PC-3 (cell line): ENCODE data around the gene CSNK2A2. TPM values are rescaled to one million over a fixed set of nuclear protein-coding genes. Genes with fewer than 3 reads are reported as not detected.

Experiments used
- ATAC-seq: fragments of 200-7000 bp; cut with Tn5 transposase; 2 replicates; pipeline ENCODE4 v1.9.1; 2020; ENCODE audit warnings: mild to moderate bottlenecking, moderate library complexity
- BruUV-seq: library from RNA; stranded (reverse); fragments of 400-500 nt; replicated peaks from 2 replicates; lab custom pipeline; 2021; lab: Mats Ljungman, UMichigan
- CTCF ChIA-PET: fragments of 300-600 bp; sonication (Branson Sonifier 250); formaldehyde crosslinking; loops from one replicate; lab custom pipeline; 2022; ENCODE audit warnings: antibody characterized with exemption; lab: Charles Lee
- POLR2A ChIA-PET: fragments of 300-600 bp; sonication (Branson Sonifier 250); formaldehyde crosslinking; loops from one replicate; lab custom pipeline; 2022; ENCODE audit warnings: antibody characterized with exemption; ENCODE audit not compliant: unreplicated experiment; lab: Charles Lee
- DNase-seq: peaks from one replicate; pipeline ENCODE4 v3.0.0-alpha.2; 2015
- H2AFZ ChIP-seq: fragments of 300-600 bp; sonication (generic); 2 replicates; pipeline ENCODE4 v1.6.0; 2016; ENCODE audit warnings: antibody characterized with exemption, low read length
- H3F3A ChIP-seq: fragments of 300-600 bp; sonication (generic); one replicate; pipeline ENCODE4 v1.6.0; 2017; ENCODE audit warnings: antibody characterized with exemption, low read length, control low read depth, mild to moderate bottlenecking; ENCODE audit not compliant: unreplicated experiment
- H3K27ac ChIP-seq: fragments of 300-600 bp; sonication (generic); 2 replicates; pipeline ENCODE4 v1.5.1; 2016; ENCODE audit warnings: mild to moderate bottlenecking, low read length
- H3K27me3 ChIP-seq: fragments of 300-600 bp; sonication (generic); 2 replicates; pipeline ENCODE4 v1.6.1; 2016; ENCODE audit warnings: low read length, mixed read lengths
- H3K36me3 ChIP-seq: fragments of 300-600 bp; sonication (generic); 2 replicates; pipeline ENCODE4 v1.6.1; 2016; ENCODE audit warnings: low read depth, mixed run types, low read length, mixed read lengths
- H3K4me1 ChIP-seq: fragments of 300-600 bp; sonication (generic); 2 replicates; pipeline ENCODE4 v1.5.1; 2016; ENCODE audit warnings: low read length; ENCODE audit not compliant: insufficient read depth
- H3K4me2 ChIP-seq: fragments of 300-600 bp; sonication (generic); 2 replicates; pipeline ENCODE4 v1.6.0; 2016; ENCODE audit warnings: low read length
- H3K4me3 ChIP-seq: fragments of 300-600 bp; sonication (generic); 2 replicates; pipeline ENCODE4 v1.5.1; 2016; ENCODE audit warnings: mild to moderate bottlenecking, low read length, mixed read lengths
- H3K79me2 ChIP-seq: fragments of 300-600 bp; sonication (generic); 2 replicates; pipeline ENCODE4 v1.6.1; 2017; ENCODE audit warnings: low read length, mixed read lengths
- H3K9ac ChIP-seq: fragments of 300-600 bp; sonication (generic); 2 replicates; pipeline ENCODE4 v1.6.0; 2016; ENCODE audit warnings: mild to moderate bottlenecking, low read length
- H3K9me2 ChIP-seq: fragments of 300-600 bp; sonication (generic); replicated peaks from 2 replicates; pipeline ENCODE4 v1.6.1; 2016; ENCODE audit warnings: mixed run types, low read length, mixed read lengths
- H3K9me3 ChIP-seq: fragments of 300-600 bp; sonication (generic); 2 replicates; pipeline ENCODE4 v1.6.1; 2016; ENCODE audit warnings: low read length, mixed read lengths
- H4K20me1 ChIP-seq: fragments of 300-600 bp; sonication (generic); 2 replicates; pipeline ENCODE4 v1.6.1; 2016; ENCODE audit warnings: low read length, mixed read lengths
- CTCF ChIP-seq: fragments of 300-600 bp; sonication (generic); conservative IDR thresholded peaks from 2 replicates; pipeline ENCODE4 v1.5.1; 2017; ENCODE audit warnings: antibody characterized with exemption, low read depth, mild to moderate bottlenecking, low read length
- EZH2 ChIP-seq: fragments of 300-600 bp; sonication (generic); IDR thresholded peaks from one replicate; pipeline ENCODE4 v1.6.1; 2017; ENCODE audit warnings: antibody characterized with exemption, mild to moderate bottlenecking, low read length; ENCODE audit not compliant: unreplicated experiment
- EZH2phosphoT487 ChIP-seq: fragments of 300-600 bp; sonication (generic); IDR thresholded peaks from 2 replicates; pipeline ENCODE4 v1.6.1; 2018; ENCODE audit warnings: mild to moderate bottlenecking, antibody characterized with exemption, low read length, borderline replicate concordance
- intact Hi-C: fragments of 100-400 bp; cut with micrococcal nuclease; formaldehyde crosslinking; loops from 2 replicates; pipeline ENCODE4 v1.9.0; 2023
- total RNA-seq: library from RNA; depleted of rRNA; stranded (reverse); fragments of >200 nt; gene quantifications from 2 replicates; pipeline ENCODE4 v1.2.3, GENCODE V29; 2014

CSNK2A2 gene
- total RNA-seq, 1 experiment from 2014 or later = 14.2 TPM

DNA sequence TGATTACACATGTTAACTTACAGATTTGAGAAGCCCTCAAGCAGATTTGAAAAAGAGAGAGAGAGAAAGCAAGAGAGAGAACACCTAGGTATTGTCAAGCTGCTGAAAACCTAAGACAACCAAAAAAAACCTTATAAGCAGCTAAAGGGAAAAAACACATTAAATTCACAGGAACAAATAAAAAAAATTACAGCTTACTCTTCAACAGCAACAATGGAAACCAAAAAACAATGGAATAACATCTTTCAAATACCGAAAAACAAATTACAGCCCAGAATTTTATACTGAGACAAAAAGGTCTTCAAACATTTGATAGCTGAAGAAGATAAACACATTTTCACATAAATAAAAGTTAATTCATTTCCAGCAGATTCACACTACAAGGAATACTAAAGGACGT lies 60.3 kb downstream of the CSNK2A2 start:
- CTCF ChIA-PET = no interaction called here
- ATAC-seq = no peak
- intact Hi-C loops = no loop called here

GRCh38 chr16:58129097-58129936 lies 68.6 kb downstream of the CSNK2A2 start, which contains the start of gene CFAP20:
Gene CFAP20 (minus strand): TSS chr16:58129381. CDS start chr16:58129115, 266 bp downstream.
- H2AFZ ChIP-seq = peak within 1 kb of the TSS; percentile 97
- ChIA-PET CTCF (interaction anchor here (0.6 to 0.9 kb wide), 2 partner anchors 12 to 458 kb away, joined by 3 to 7 read pairs; no protein-coding TSS in a partner anchor), POLR2A (interaction anchor here (0.6 kb wide), 4 partner anchors 15 to 1456 kb away, joined by 3 to 7 read pairs (median 6); no protein-coding TSS in a partner anchor)
- peak within 1 kb of the TSS; percentile 93 for H3K9ac ChIP-seq
- H3K4me3 ChIP-seq = peak within 1 kb of the TSS; percentile 96
- H3K4me2 ChIP-seq = peak within 1 kb of the TSS; percentile 97
- H4K20me1 ChIP-seq = peaks cover 37% of the 10 kb centered on the region
- H3K4me1 ChIP-seq = peaks cover 26% of the 10 kb centered on the region
- intact Hi-C loops = loop anchor here (5.0 kb wide), 1 partner anchor 68 kb away; the partner anchor contains the start of gene CSNK2A2
- H3K27ac ChIP-seq = peak within 1 kb of the TSS; percentile 62
- no peaks in the 10 kb centered on the region for H3K9me2 ChIP-seq
- ATAC-seq = peak; percentile 82
- H3F3A ChIP-seq = no peaks in the 10 kb centered on the region
- no peaks in the 10 kb centered on the region for H3K9me3 ChIP-seq
- no TSS peak for BruUV-seq
- DNase-seq = peak; percentile 97
- H3K79me2 ChIP-seq = peaks cover 45% of the 10 kb centered on the region
- no peaks in the 10 kb centered on the region for H3K27me3 ChIP-seq
- TF ChIP-seq EZH2phosphoT487 (no peak), CTCF (no peak), EZH2 (no peak)
- H3K36me3 ChIP-seq = no peaks in the 10 kb centered on the region

More for the DNA sequence above, 60.3 kb downstream of the CSNK2A2 start:
- Histone ChIP-seq H3K9ac (no peak overlapping the region), H3K4me3 (no peak overlapping the region), H3K9me3 (no peaks in the 10 kb centered on the region), H3K4me2 (no peak overlapping the region), H4K20me1 (no peaks in the 10 kb centered on the region), H2AFZ (no peak overlapping the region), H3K4me1 (no peaks in the 10 kb centered on the region), H3K27me3 (no peaks in the 10 kb centered on the region), H3K79me2 (no peaks in the 10 kb centered on the region), H3K9me2 (no peaks in the 10 kb centered on the region), H3F3A (no peaks in the 10 kb centered on the region), H3K27ac (no peak overlapping the region), H3K36me3 (no peaks in the 10 kb centered on the region)
- POLR2A ChIA-PET = no interaction called here
- BruUV-seq = no TSS peak
- TF ChIP-seq EZH2phosphoT487 = no peak
- no peak for TF ChIP-seq EZH2
- TF ChIP-seq CTCF = no peak
- no peak for DNase-seq
